PC-9 (cell line): ENCODE data around the gene KCNT2. TPM values are rescaled to one million over a fixed set of nuclear protein-coding genes. Genes with fewer than 3 reads are reported as not detected.

Source experiments
- BruUV-seq: library from RNA; stranded (reverse); fragments of 400-500 nt; replicated peaks from 2 replicates; lab custom pipeline; 2021; lab: Mats Ljungman, UMichigan
- CTCF ChIA-PET: fragments of 300-600 bp; sonication (Branson Sonifier 250); formaldehyde crosslinking; loops from one replicate; lab custom pipeline; 2022; ENCODE audit warnings: antibody characterized with exemption; lab: Charles Lee
- POLR2A ChIA-PET: fragments of 300-600 bp; sonication (Branson Sonifier 250); formaldehyde crosslinking; loops from one replicate; lab custom pipeline; 2022; ENCODE audit warnings: antibody characterized with exemption; ENCODE audit not compliant: unreplicated experiment; lab: Charles Lee
- DNase-seq, 2 experiments: peaks; one replicate each; pipeline versions ENCODE4 v3.0.0 to v3.0.0-alpha.2; 2015 to 2022; ENCODE audit warnings: mixed read lengths in 1 of 2
- H2AFZ ChIP-seq: fragments of 200-600 bp; sonication (generic); 2 replicates; pipeline ENCODE4 v1.8.1; 2017; ENCODE audit warnings: antibody characterized with exemption
- H3F3A ChIP-seq: fragments of 200-600 bp; sonication (generic); 2 replicates; pipeline ENCODE4 v1.8.1; 2017; ENCODE audit warnings: antibody characterized with exemption, mild to moderate bottlenecking, low read depth; ENCODE audit not compliant: insufficient read depth
- H3K27ac ChIP-seq: fragments of 200-600 bp; sonication (generic); 2 replicates; pipeline ENCODE4 v1.6.1; 2016; ENCODE audit warnings: mixed run types
- H3K27me3 ChIP-seq: fragments of 200-600 bp; sonication (generic); 2 replicates; pipeline ENCODE4 v1.6.1; 2016; ENCODE audit warnings: low read depth, mixed run types; ENCODE audit not compliant: insufficient read depth
- H3K36me3 ChIP-seq: fragments of 200-600 bp; sonication (generic); 2 replicates; pipeline ENCODE4 v1.6.1; 2016; ENCODE audit warnings: low read depth, mixed run types
- H3K4me1 ChIP-seq: fragments of 200-600 bp; sonication (generic); replicated peaks from 2 replicates; pipeline ENCODE4 v1.6.1; 2016; ENCODE audit warnings: mixed run types; ENCODE audit not compliant: insufficient read depth
- H3K4me2 ChIP-seq: fragments of 200-600 bp; sonication (generic); 2 replicates; pipeline ENCODE4 v1.6.1; 2017; ENCODE audit warnings: mixed run types
- H3K4me3 ChIP-seq: fragments of 200-600 bp; sonication (generic); 2 replicates; pipeline ENCODE4 v1.6.1; 2016; ENCODE audit warnings: mixed run types
- H3K79me2 ChIP-seq: fragments of 200-600 bp; sonication (generic); 2 replicates; pipeline ENCODE4 v1.6.1; 2017; ENCODE audit warnings: low read depth, mixed run types
- H3K9me2 ChIP-seq: fragments of 200-600 bp; sonication (generic); 2 replicates; pipeline ENCODE4 v1.8.1; 2017; ENCODE audit warnings: mild to moderate bottlenecking; ENCODE audit not compliant: insufficient read depth
- H3K9me3 ChIP-seq: fragments of 200-600 bp; sonication (generic); 2 replicates; pipeline ENCODE4 v1.8.1; 2016; ENCODE audit warnings: low read depth; ENCODE audit not compliant: insufficient read depth
- H4K20me1 ChIP-seq: fragments of 200-600 bp; sonication (generic); 2 replicates; pipeline ENCODE4 v1.8.1; 2017; ENCODE audit not compliant: insufficient read depth
- CTCF ChIP-seq: fragments of 200-600 bp; sonication (generic); conservative IDR thresholded peaks from 2 replicates; pipeline ENCODE4 v1.6.1; 2017; ENCODE audit warnings: mixed run types, antibody characterized with exemption, mild to moderate bottlenecking, moderate library complexity
- EZH2 ChIP-seq: fragments of 200-600 bp; sonication (generic); IDR thresholded peaks from 2 replicates; pipeline ENCODE4 v1.8.0; 2017; ENCODE audit warnings: antibody characterized with exemption, low read depth
- intact Hi-C: fragments of 100-400 bp; cut with micrococcal nuclease; formaldehyde crosslinking; loops from one replicate; pipeline ENCODE4 v1.10.0; 2022; ENCODE audit not compliant: unreplicated experiment
- total RNA-seq: library from RNA; stranded (reverse); gene quantifications from 2 replicates; pipeline ENCODE4 v1.2.3, GENCODE V29; 2021

The KCNT2 gene
- total RNA-seq, 1 experiment from 2014 or later: 0.90 TPM

- Histone ChIP-seq H3K36me3 (no peaks in the 10 kb centered on the region), H2AFZ (peak overlapping the region; percentile 56), H3K27ac (no peak overlapping the region), H3K4me3 (no peak overlapping the region), H3K9me2 (no peaks in the 10 kb centered on the region), H4K20me1 (no peaks in the 10 kb centered on the region), H3K9me3 (no peaks in the 10 kb centered on the region), H3F3A (no peaks in the 10 kb centered on the region), H3K27me3 (no peaks in the 10 kb centered on the region), H3K4me2 (no peak overlapping the region), H3K4me1 (no peaks in the 10 kb centered on the region), H3K79me2 (no peaks in the 10 kb centered on the region)
- POLR2A ChIA-PET: no interaction called here
- intact Hi-C loops: no loop called here
- TF ChIP-seq CTCF: no peak
- TF ChIP-seq EZH2: no peak
- no peak for DNase-seq
- CTCF ChIA-PET: no interaction called here
- no TSS peak for BruUV-seq
Measured at GRCh38 chr1:196590012-196590708, 18.1 kb downstream of the KCNT2 start.

- Histone ChIP-seq H3K4me3 (no peak overlapping the region), H3K79me2 (no peaks in the 10 kb centered on the region), H3K27ac (no peak overlapping the region), H2AFZ (no peak overlapping the region), H3K36me3 (no peaks in the 10 kb centered on the region), H3K9me3 (no peaks in the 10 kb centered on the region), H4K20me1 (no peaks in the 10 kb centered on the region), H3K4me2 (no peak overlapping the region), H3K4me1 (no peaks in the 10 kb centered on the region), H3K9me2 (no peaks in the 10 kb centered on the region), H3K27me3 (no peaks in the 10 kb centered on the region), H3F3A (no peaks in the 10 kb centered on the region)
- TF ChIP-seq CTCF (no peak), EZH2 (no peak)
- intact Hi-C loops: no loop called here
- POLR2A ChIA-PET: no interaction called here
- no peak for DNase-seq
- BruUV-seq: no TSS peak
- CTCF ChIA-PET: no interaction called here
Measured at GRCh38 chr1:196584696-196585095, 23.5 kb downstream of the KCNT2 start.

GRCh38 chr1:196577386-196577785 is 30.9 kb downstream of the KCNT2 start:
- Histone ChIP-seq H3K36me3 (no peaks in the 10 kb centered on the region), H2AFZ (no peak overlapping the region), H3K79me2 (no peaks in the 10 kb centered on the region), H4K20me1 (no peaks in the 10 kb centered on the region), H3K9me2 (no peaks in the 10 kb centered on the region), H3K4me2 (no peak overlapping the region), H3K9me3 (no peaks in the 10 kb centered on the region), H3K4me1 (no peaks in the 10 kb centered on the region), H3F3A (no peaks in the 10 kb centered on the region), H3K27me3 (no peaks in the 10 kb centered on the region), H3K27ac (no peak overlapping the region), H3K4me3 (no peak overlapping the region)
- CTCF ChIA-PET: no interaction called here
- no peak for DNase-seq
- POLR2A ChIA-PET: no interaction called here
- intact Hi-C loops: no loop called here
- BruUV-seq: no TSS peak
- TF ChIP-seq CTCF: no peak
- no peak for TF ChIP-seq EZH2
